NCI-H524 (cell line): ENCODE results near the gene S1PR5.
"Not testable (repeated sequence)": the region's sequence is repeated elsewhere in the genome, so short reads cannot be mapped to it uniquely, and the experiment has no call there.

Experiments used
- DNase-seq, 2 experiments: peaks; one replicate each; lab custom pipeline; 2025; lab: John Stamatoyannopoulos, UW

S1PR5 gene

GRCh38 chr19:10544753-10545251 lies 27.6 kb upstream of the S1PR5 start:
- DNase-seq, result no peak

GRCh38 chr19:10544242-10544752 lies 27.1 kb upstream of the S1PR5 start:
- no peak for DNase-seq

- peak; percentile 49 to 68 for DNase-seq
Measured at GRCh38 chr19:10543420-10544241, 26.4 kb upstream of the S1PR5 start, which contains the start of gene ATG4D. TSS of gene ATG4D (plus strand) at chr19:10543904. CDS start at chr19:10544091, 187 bp downstream.

- no peak for DNase-seq
Measured at GRCh38 chr19:10543059-10543419, 25.8 kb upstream of the S1PR5 start.

- not testable (repeated sequence) for DNase-seq
Measured at GRCh38 chr19:10539016-10539415, 21.8 kb upstream of the S1PR5 start.

GRCh38 chr19:10538204-10538983 lies 21.1 kb upstream of the S1PR5 start:
- DNase-seq, result no peak

- no peak for DNase-seq
Measured at GRCh38 chr19:10537668-10538067, 20.4 kb upstream of the S1PR5 start.

- DNase-seq, result no peak
Measured at GRCh38 chr19:10535613-10536012, 18.4 kb upstream of the S1PR5 start.

GRCh38 chr19:10533646-10534386 lies 16.6 kb upstream of the S1PR5 start:
- DNase-seq, result no peak

- no peak for DNase-seq
Measured at GRCh38 chr19:10532457-10532856, 15.2 kb upstream of the S1PR5 start.

GRCh38 chr19:10526887-10527286 lies 9.6 kb upstream of the S1PR5 start:
- not testable (repeated sequence) for DNase-seq

- no peak for DNase-seq
Measured at GRCh38 chr19:10525636-10526035, 8.4 kb upstream of the S1PR5 start.

- no peak for DNase-seq
Measured at GRCh38 chr19:10523135-10523636, 5.9 kb upstream of the S1PR5 start.

GRCh38 chr19:10521461-10522171 lies 4.4 kb upstream of the S1PR5 start:
- DNase-seq, result no peak

GRCh38 chr19:10520652-10521318 lies 3.5 kb upstream of the S1PR5 start:
- no peak for DNase-seq

GRCh38 chr19:10519421-10519820 lies 2.2 kb upstream of the S1PR5 start:
- DNase-seq, result no peak

GRCh38 chr19:10518444-10519361 lies 1.5 kb upstream of the S1PR5 start:
- peak; percentile 51 to 84 for DNase-seq

- DNase-seq, result peak in 1 of 2 experiments; percentile 34
Measured at GRCh38 chr19:10517760-10518443, 655 bp upstream of the S1PR5 start.
